Measurements from ENCODE around the gene SURF4.

DNA sequence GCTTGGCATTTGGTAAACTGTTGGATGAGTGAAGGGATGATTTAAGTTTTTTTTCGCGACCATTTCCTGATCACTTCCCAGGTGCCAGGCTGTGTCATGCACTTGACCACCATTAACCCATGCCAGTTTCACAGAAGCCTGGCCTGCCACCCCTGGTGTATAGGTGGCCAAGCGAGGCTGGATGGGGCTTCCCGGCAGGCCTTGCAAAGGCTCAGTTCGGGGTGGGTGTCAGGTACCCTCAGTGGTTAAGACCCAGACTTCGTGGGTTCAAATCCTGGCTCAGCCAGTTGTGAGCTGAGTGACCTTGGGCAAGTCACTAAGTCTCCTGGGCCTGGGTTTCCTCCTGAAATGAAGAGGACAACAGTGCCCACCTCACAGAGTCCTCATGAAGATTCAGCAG is 30.3 kb downstream of the SURF4 start:
- no peak for TF ChIP-seq SPI1 (IDR thresholded peaks at IDR 0.05; ENCODE audit: borderline replicate concordance, low read depth)
- TF ChIP-seq POLR2AphosphoS5 (IDR thresholded peaks at IDR 0.05; ENCODE audit: low read depth), result no peak
- TF ChIP-seq, protein P1, sequence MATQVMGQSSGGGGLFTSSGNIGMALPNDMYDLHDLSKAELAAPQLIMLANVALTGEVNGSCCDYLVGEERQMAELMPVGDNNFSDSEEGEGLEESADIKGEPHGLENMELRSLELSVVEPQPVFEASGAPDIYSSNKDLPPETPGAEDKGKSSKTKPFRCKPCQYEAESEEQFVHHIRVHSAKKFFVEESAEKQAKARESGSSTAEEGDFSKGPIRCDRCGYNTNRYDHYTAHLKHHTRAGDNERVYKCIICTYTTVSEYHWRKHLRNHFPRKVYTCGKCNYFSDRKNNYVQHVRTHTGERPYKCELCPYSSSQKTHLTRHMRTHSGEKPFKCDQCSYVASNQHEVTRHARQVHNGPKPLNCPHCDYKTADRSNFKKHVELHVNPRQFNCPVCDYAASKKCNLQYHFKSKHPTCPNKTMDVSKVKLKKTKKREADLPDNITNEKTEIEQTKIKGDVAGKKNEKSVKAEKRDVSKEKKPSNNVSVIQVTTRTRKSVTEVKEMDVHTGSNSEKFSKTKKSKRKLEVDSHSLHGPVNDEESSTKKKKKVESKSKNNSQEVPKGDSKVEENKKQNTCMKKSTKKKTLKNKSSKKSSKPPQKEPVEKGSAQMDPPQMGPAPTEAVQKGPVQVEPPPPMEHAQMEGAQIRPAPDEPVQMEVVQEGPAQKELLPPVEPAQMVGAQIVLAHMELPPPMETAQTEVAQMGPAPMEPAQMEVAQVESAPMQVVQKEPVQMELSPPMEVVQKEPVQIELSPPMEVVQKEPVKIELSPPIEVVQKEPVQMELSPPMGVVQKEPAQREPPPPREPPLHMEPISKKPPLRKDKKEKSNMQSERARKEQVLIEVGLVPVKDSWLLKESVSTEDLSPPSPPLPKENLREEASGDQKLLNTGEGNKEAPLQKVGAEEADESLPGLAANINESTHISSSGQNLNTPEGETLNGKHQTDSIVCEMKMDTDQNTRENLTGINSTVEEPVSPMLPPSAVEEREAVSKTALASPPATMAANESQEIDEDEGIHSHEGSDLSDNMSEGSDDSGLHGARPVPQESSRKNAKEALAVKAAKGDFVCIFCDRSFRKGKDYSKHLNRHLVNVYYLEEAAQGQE (IDR thresholded peaks at IDR 0.05; ENCODE audit: insufficient replicate concordance, low read depth), result no peak
- TF ChIP-seq, protein P2, sequence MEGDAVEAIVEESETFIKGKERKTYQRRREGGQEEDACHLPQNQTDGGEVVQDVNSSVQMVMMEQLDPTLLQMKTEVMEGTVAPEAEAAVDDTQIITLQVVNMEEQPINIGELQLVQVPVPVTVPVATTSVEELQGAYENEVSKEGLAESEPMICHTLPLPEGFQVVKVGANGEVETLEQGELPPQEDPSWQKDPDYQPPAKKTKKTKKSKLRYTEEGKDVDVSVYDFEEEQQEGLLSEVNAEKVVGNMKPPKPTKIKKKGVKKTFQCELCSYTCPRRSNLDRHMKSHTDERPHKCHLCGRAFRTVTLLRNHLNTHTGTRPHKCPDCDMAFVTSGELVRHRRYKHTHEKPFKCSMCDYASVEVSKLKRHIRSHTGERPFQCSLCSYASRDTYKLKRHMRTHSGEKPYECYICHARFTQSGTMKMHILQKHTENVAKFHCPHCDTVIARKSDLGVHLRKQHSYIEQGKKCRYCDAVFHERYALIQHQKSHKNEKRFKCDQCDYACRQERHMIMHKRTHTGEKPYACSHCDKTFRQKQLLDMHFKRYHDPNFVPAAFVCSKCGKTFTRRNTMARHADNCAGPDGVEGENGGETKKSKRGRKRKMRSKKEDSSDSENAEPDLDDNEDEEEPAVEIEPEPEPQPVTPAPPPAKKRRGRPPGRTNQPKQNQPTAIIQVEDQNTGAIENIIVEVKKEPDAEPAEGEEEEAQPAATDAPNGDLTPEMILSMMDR (IDR thresholded peaks at IDR 0.05; ENCODE audit: insufficient read depth, low read length), result no peak

Measured in HL-60 (cell line).